KOPT-K1 (cell line): ENCODE results near the gene TMEM121B.

Experiments used
- H3K27ac ChIP-seq: fragments of 200-600 bp; sonication (generic); 2 replicates; pipeline ENCODE4 v1.5.1; 2016; ENCODE audit warnings: antibody characterized with exemption, mild to moderate bottlenecking, low read depth, low read length; ENCODE audit not compliant: poor library complexity, severe bottlenecking
- H3K36me3 ChIP-seq: fragments of 200-600 bp; sonication (generic); 2 replicates; pipeline ENCODE4 v1.5.1; 2017; ENCODE audit warnings: antibody characterized with exemption, mild to moderate bottlenecking, low read length, moderate library complexity; ENCODE audit not compliant: insufficient read depth
- H3K9me3 ChIP-seq: fragments of 200-600 bp; sonication (generic); 2 replicates; pipeline ENCODE4 v1.5.1; 2017; ENCODE audit warnings: antibody characterized with exemption, low read length, mild to moderate bottlenecking; ENCODE audit not compliant: insufficient read depth, poor library complexity, severe bottlenecking

The TMEM121B gene

GRCh38 chr22:17145021-17145680, 24.0 kb upstream of the TMEM121B start:
- Histone ChIP-seq H3K27ac (no peak overlapping the region), H3K9me3 (no peaks in the 10 kb centered on the region), H3K36me3 (peaks cover 92% of the 10 kb centered on the region)

GRCh38 chr22:17143826-17144225, 22.7 kb upstream of the TMEM121B start:
- H3K9me3 ChIP-seq = no peaks in the 10 kb centered on the region
- no peak overlapping the region for H3K27ac ChIP-seq
- peaks cover 91% of the 10 kb centered on the region for H3K36me3 ChIP-seq

- Histone ChIP-seq H3K27ac (no peak overlapping the region), H3K36me3 (peaks cover 91% of the 10 kb centered on the region), H3K9me3 (no peaks in the 10 kb centered on the region)
Measured at GRCh38 chr22:17143101-17143500, 21.9 kb upstream of the TMEM121B start.

- no peaks in the 10 kb centered on the region for H3K9me3 ChIP-seq
- H3K27ac ChIP-seq = no peak overlapping the region
- peaks cover 93% of the 10 kb centered on the region for H3K36me3 ChIP-seq
Measured at GRCh38 chr22:17140826-17141766, 19.9 kb upstream of the TMEM121B start.

GRCh38 chr22:17140022-17140421, 18.9 kb upstream of the TMEM121B start:
- H3K27ac ChIP-seq = no peak overlapping the region
- no peaks in the 10 kb centered on the region for H3K9me3 ChIP-seq
- H3K36me3 ChIP-seq = peaks cover 88% of the 10 kb centered on the region

- Histone ChIP-seq H3K27ac (no peak overlapping the region), H3K36me3 (peaks cover 89% of the 10 kb centered on the region), H3K9me3 (no peaks in the 10 kb centered on the region)
Measured at GRCh38 chr22:17138513-17138912, 17.4 kb upstream of the TMEM121B start.

- H3K36me3 ChIP-seq = peaks cover 89% of the 10 kb centered on the region
Measured at GRCh38 chr22:17137861-17138425, 16.8 kb upstream of the TMEM121B start.

GRCh38 chr22:17137170-17137569, 16.0 kb upstream of the TMEM121B start:
- H3K9me3 ChIP-seq = no peaks in the 10 kb centered on the region
- peaks cover 81% of the 10 kb centered on the region for H3K36me3 ChIP-seq
- H3K27ac ChIP-seq = no peak overlapping the region

More at GRCh38 chr22:17137861-17138425, 16.8 kb upstream of the TMEM121B start:
- H3K9me3 ChIP-seq = no peaks in the 10 kb centered on the region
- H3K27ac ChIP-seq = no peak overlapping the region

- Histone ChIP-seq H3K9me3 (no peaks in the 10 kb centered on the region), H3K36me3 (peaks cover 62% of the 10 kb centered on the region)
Measured at GRCh38 chr22:17135153-17135760, 14.1 kb upstream of the TMEM121B start.

GRCh38 chr22:17133137-17133536, 12.0 kb upstream of the TMEM121B start:
- Histone ChIP-seq H3K36me3 (peaks cover 42% of the 10 kb centered on the region), H3K9me3 (no peaks in the 10 kb centered on the region), H3K27ac (no peak overlapping the region)

More at GRCh38 chr22:17135153-17135760, 14.1 kb upstream of the TMEM121B start:
- no peak overlapping the region for H3K27ac ChIP-seq

GRCh38 chr22:17132112-17132511, 11.0 kb upstream of the TMEM121B start:
- Histone ChIP-seq H3K27ac (no peak overlapping the region), H3K36me3 (peaks cover 32% of the 10 kb centered on the region), H3K9me3 (no peaks in the 10 kb centered on the region)

- Histone ChIP-seq H3K27ac (no peak overlapping the region), H3K9me3 (no peaks in the 10 kb centered on the region), H3K36me3 (peaks cover 27% of the 10 kb centered on the region)
Measured at GRCh38 chr22:17131686-17132085, 10.5 kb upstream of the TMEM121B start.

GRCh38 chr22:17130199-17130598, 9.0 kb upstream of the TMEM121B start:
- Histone ChIP-seq H3K27ac (no peak overlapping the region), H3K36me3 (peaks cover 21% of the 10 kb centered on the region), H3K9me3 (no peaks in the 10 kb centered on the region)

GRCh38 chr22:17120711-17121232, 388 bp downstream of the TMEM121B start:
- Histone ChIP-seq H3K9me3 (no peaks in the 10 kb centered on the region), H3K27ac (no peak overlapping the region), H3K36me3 (no peaks in the 10 kb centered on the region)

- Histone ChIP-seq H3K9me3 (no peaks in the 10 kb centered on the region), H3K27ac (no peak overlapping the region), H3K36me3 (no peaks in the 10 kb centered on the region)
Measured at GRCh38 chr22:17120281-17120680, 879 bp downstream of the TMEM121B start.
